ENCODE data around the gene CBX3.
"Not testable (repeated sequence)": the region's sequence is repeated elsewhere in the genome, so short reads cannot be mapped to it uniquely, and the experiment has no call there.

Gene CBX3

GRCh38 chr7:26201247-26202018 is at the start of gene CBX3:
Gene CBX3 (plus strand): TSS chr7:26201745. CDS start chr7:26202999, 1,254 bp downstream.
- DNase-seq (ENCODE audit: low read depth in 2 of 2), result peak in 1 of 2 experiments; percentile 56

GRCh38 chr7:26151953-26152781 is 49.4 kb upstream of the CBX3 start, which contains the start of gene NFE2L3:
Gene NFE2L3 (plus strand): TSS chr7:26152198. CDS start chr7:26152499, 301 bp downstream.
- peak; percentile 15 to 21 for DNase-seq (ENCODE audit: low read depth in 2 of 2)

- not testable (repeated sequence) for DNase-seq (ENCODE audit: low read depth in 2 of 2)
These were observed 48.7 kb upstream of the CBX3 start for GRCh38 chr7:26152782-26153240.

GRCh38 chr7:26153241-26153822 is 48.2 kb upstream of the CBX3 start:
- DNase-seq (ENCODE audit: low read depth in 2 of 2), result no peak

- no peak for DNase-seq (ENCODE audit: low read depth in 2 of 2)
These were observed 47.4 kb upstream of the CBX3 start for GRCh38 chr7:26153823-26154783.

- no peak for DNase-seq (ENCODE audit: low read depth in 2 of 2)
These were observed 45.8 kb upstream of the CBX3 start for GRCh38 chr7:26155531-26156375.

- peak; percentile 63 to 70 for DNase-seq (ENCODE audit: low read depth in 2 of 2)
These were observed 44.8 kb upstream of the CBX3 start for GRCh38 chr7:26156451-26157420.

GRCh38 chr7:26157520-26158105 is 43.9 kb upstream of the CBX3 start:
- DNase-seq (ENCODE audit: low read depth in 2 of 2), result no peak

GRCh38 chr7:26159243-26159642 is 42.3 kb upstream of the CBX3 start:
- no peak for DNase-seq (ENCODE audit: low read depth in 2 of 2)

GRCh38 chr7:26160896-26161295 is 40.6 kb upstream of the CBX3 start:
- no peak for DNase-seq (ENCODE audit: low read depth in 2 of 2)

GRCh38 chr7:26162431-26162830 is 39.1 kb upstream of the CBX3 start:
- no peak for DNase-seq (ENCODE audit: low read depth in 2 of 2)

- DNase-seq (ENCODE audit: low read depth in 2 of 2), result not testable (repeated sequence)
These were observed 37.7 kb upstream of the CBX3 start for GRCh38 chr7:26163804-26164203.

GRCh38 chr7:26165950-26166683 is 35.4 kb upstream of the CBX3 start:
- no peak for DNase-seq (ENCODE audit: low read depth in 2 of 2)

GRCh38 chr7:26166684-26167266 is 34.8 kb upstream of the CBX3 start:
- DNase-seq (ENCODE audit: low read depth in 2 of 2), result no peak

GRCh38 chr7:26167303-26167934 is 34.1 kb upstream of the CBX3 start:
- DNase-seq (ENCODE audit: low read depth in 2 of 2), result no peak

GRCh38 chr7:26168458-26169023 is 33.0 kb upstream of the CBX3 start:
- no peak for DNase-seq (ENCODE audit: low read depth in 2 of 2)

- DNase-seq (ENCODE audit: low read depth in 2 of 2), result no peak
These were observed 32.3 kb upstream of the CBX3 start for GRCh38 chr7:26169271-26169670.

Data from fibroblast of skin of left biceps (primary cell).